Endothelial cell of umbilical vein (primary cell): Measurements from ENCODE around the gene GPR137B. TPM values are rescaled to one million over a fixed set of nuclear protein-coding genes. Genes with fewer than 3 reads are reported as not detected.

Source experiments
- BruUV-seq: library from RNA; stranded (reverse); fragments of 400-500 nt; replicated peaks from 2 replicates; lab custom pipeline; 2021; lab: Mats Ljungman, UMichigan
- CTCF ChIA-PET: fragments of 300-600, 350-600 bp; sonication (Branson Sonifier 250); formaldehyde crosslinking; loops from one replicate; lab custom pipeline; 2021; ENCODE audit warnings: antibody characterized with exemption, inconsistent platforms; lab: Charles Lee
- POLR2A ChIA-PET: fragments of 300-600, 350-600 bp; sonication (Branson Sonifier 250); formaldehyde crosslinking; loops from one replicate; lab custom pipeline; 2021; ENCODE audit warnings: antibody characterized with exemption, inconsistent platforms; lab: Charles Lee
- DNase-seq: peaks from one replicate; pipeline ENCODE4 v3.0.0-alpha.2; 2011; ENCODE audit warnings: low read depth, low spot score
- FAIRE-seq: peaks from 2 replicates; lab custom pipeline; 2011; peaks lifted over from hg19 to GRCh38; lab: Jason Lieb, UNC
- H2AFZ ChIP-seq: 2 replicates; pipeline ENCODE4 v1.6.0; 2012; ENCODE audit warnings: low read depth, low read length, control low read depth, inconsistent platforms
- H3K27ac ChIP-seq: 2 replicates; pipeline ENCODE4 v1.5.1; 2011; ENCODE audit warnings: low read depth, mild to moderate bottlenecking, control low read depth, low read length, moderate library complexity; ENCODE audit not compliant: insufficient read depth
- H3K27me3 ChIP-seq, 2 experiments: 2 replicates each; pipeline versions ENCODE4 v1.6.0 to v1.6.1; 2011; ENCODE audit warnings: low read length in 2 of 2, mixed read lengths in 1 of 2; ENCODE audit not compliant: control insufficient read depth in 2 of 2, insufficient read depth in 2 of 2
- H3K36me3 ChIP-seq, 2 experiments: 2 replicates in 1 of 2; 3 replicates in 1 of 2; pipeline ENCODE4 v1.5.1; 2011; ENCODE audit warnings: low read length in 2 of 2, mild to moderate bottlenecking in 1 of 2, moderate library complexity in 1 of 2; ENCODE audit not compliant: control insufficient read depth in 2 of 2, insufficient read depth in 2 of 2; ENCODE audit errors: extremely low read depth in 1 of 2
- H3K4me1 ChIP-seq: 3 replicates; pipeline ENCODE4 v1.5.1; 2011; ENCODE audit warnings: mild to moderate bottlenecking, low read length; ENCODE audit not compliant: control insufficient read depth, insufficient read depth; ENCODE audit errors: extremely low read depth
- H3K4me2 ChIP-seq: 2 replicates; pipeline ENCODE4 v1.6.1; 2011; ENCODE audit warnings: low read length, control low read depth, mixed read lengths; ENCODE audit not compliant: insufficient read depth
- H3K4me3 ChIP-seq, 3 experiments: fragments of 200-600 bp in 1 of 3; sonication (generic), shearing (Covaris generic) in 1 of 3; replicated peaks in 1 of 3; 2 replicates each; pipeline ENCODE4 v1.5.1; 2011 to 2016; ENCODE audit warnings: control low read depth in 3 of 3, low read length in 3 of 3, mild to moderate bottlenecking in 2 of 3, inconsistent platforms in 1 of 3, low read depth in 1 of 3, moderate library complexity in 1 of 3; ENCODE audit not compliant: insufficient read depth in 1 of 3
- H3K79me2 ChIP-seq: 2 replicates; pipeline ENCODE4 v1.6.0; 2012; ENCODE audit warnings: low read length, inconsistent platforms; ENCODE audit not compliant: control insufficient read depth, insufficient read depth
- H3K9ac ChIP-seq: replicated peaks from 2 replicates; pipeline ENCODE3; 2011; ENCODE audit warnings: low read length, control low read depth; ENCODE audit not compliant: insufficient read depth; ENCODE audit errors: extremely low read depth
- H3K9me1 ChIP-seq: replicated peaks from 3 replicates; pipeline ENCODE4 v1.6.0; 2011; ENCODE audit warnings: mild to moderate bottlenecking, low read length; ENCODE audit not compliant: control insufficient read depth, insufficient read depth; ENCODE audit errors: extremely low read depth
- H3K9me3 ChIP-seq: replicated peaks from 2 replicates; pipeline ENCODE4 v1.5.1; 2012; ENCODE audit warnings: low read length, inconsistent platforms; ENCODE audit not compliant: control insufficient read depth, insufficient read depth
- H4K20me1 ChIP-seq: replicated peaks from 2 replicates; pipeline ENCODE3; 2011; ENCODE audit warnings: mild to moderate bottlenecking, low read length; ENCODE audit not compliant: control insufficient read depth, insufficient read depth; ENCODE audit errors: extremely low read depth
- CTCF ChIP-seq, 2 donors: IDR thresholded peaks; 1 replicate in 1 of 2; 2 replicates in 1 of 2; pipeline ENCODE4 v1.5.1; 2011; ENCODE audit warnings: low read length in 2 of 2, mild to moderate bottlenecking in 2 of 2, moderate library complexity in 2 of 2, control low read depth in 1 of 2, inconsistent platforms in 1 of 2, low read depth in 1 of 2; ENCODE audit not compliant: insufficient read depth in 1 of 2; ENCODE audit errors: extremely low read depth in 1 of 2
- EZH2 ChIP-seq: IDR thresholded peaks from 2 replicates; pipeline ENCODE4 v1.6.1; 2012; ENCODE audit warnings: borderline replicate concordance, low read depth, mild to moderate bottlenecking, moderate library complexity, low read length, inconsistent platforms; ENCODE audit not compliant: severe bottlenecking
- FOS ChIP-seq: IDR thresholded peaks from 2 replicates; pipeline ENCODE4 v1.6.1; 2011; ENCODE audit warnings: mild to moderate bottlenecking, low read length, moderate library complexity, borderline replicate concordance; ENCODE audit not compliant: insufficient read depth
- GATA2 ChIP-seq: IDR thresholded peaks from 2 replicates; pipeline ENCODE4 v1.7.0; 2011; ENCODE audit warnings: low read depth, mild to moderate bottlenecking, moderate library complexity, mixed read lengths, low read length; ENCODE audit not compliant: insufficient read length, insufficient read depth
- JUN ChIP-seq: IDR thresholded peaks from 2 replicates; pipeline ENCODE4 v1.6.1; 2011; ENCODE audit warnings: borderline replicate concordance, low read depth; ENCODE audit not compliant: insufficient read length, insufficient read depth
- MAX ChIP-seq: IDR thresholded peaks from 2 replicates; pipeline ENCODE4 v1.6.1; 2011; ENCODE audit not compliant: insufficient read depth, insufficient read length
- MYC ChIP-seq: IDR thresholded peaks from one replicate; pipeline ENCODE4 v1.6.1; 2011; ENCODE audit warnings: mild to moderate bottlenecking, low read depth, low read length
- POLR2A ChIP-seq: IDR thresholded peaks from 2 replicates; pipeline ENCODE4 v1.6.1; 2012; ENCODE audit warnings: low read depth, mild to moderate bottlenecking, control low read depth, low read length
- POLR2AphosphoS5 ChIP-seq: IDR thresholded peaks from 2 replicates; pipeline ENCODE4 v1.6.1; 2012; ENCODE audit warnings: low read depth, mild to moderate bottlenecking, control low read depth, low read length, moderate library complexity; ENCODE audit not compliant: insufficient read depth
- dilution Hi-C: fragments of 300-500 bp; cut with MboI; formaldehyde crosslinking; loops from one replicate; pipeline ENCODE4 v1.15.0; 2019; ENCODE audit warnings: low sequenced_read_pairs; ENCODE audit not compliant: extremely low pct_ligation_motif_present
- intact Hi-C: fragments of 100-400 bp; cut with micrococcal nuclease; formaldehyde crosslinking; loops from one replicate; pipeline ENCODE4 v1.10.0; 2022
- polyA plus RNA-seq, 4 experiments: library from polyadenylated mRNA; depleted of rRNA in 3 of 4; stranded (reverse) in 3 of 4; unstranded in 1 of 4; fragments of >200 nt; gene quantifications; 2 replicates each; pipeline versions ENCODE4 v1.2.1 to v1.2.3, GENCODE V29; 2011 to 2012; ENCODE audit warnings: missing spikeins in 1 of 4
- total RNA-seq: library from RNA; stranded (reverse); gene quantifications from 2 replicates; pipeline ENCODE4 v1.2.3, GENCODE V29; 2021

GPR137B gene
- total and polyA plus RNA-seq, 2 donors (not counting 3 experiments of a cell fraction or from before 2014, with no cell fraction given), result 7.8 to 11.9 TPM

- no peaks in the 10 kb centered on the region for H3K9me1 ChIP-seq
- CTCF ChIA-PET, result no interaction called here
- H3K27me3 ChIP-seq, result no peaks in the 10 kb centered on the region
Observed at GRCh38 chr1:236181059-236181458, 38.7 kb downstream of the GPR137B start.

More at GRCh38 chr1:236181059-236181458, 38.7 kb downstream of the GPR137B start:
- dilution Hi-C loops, result no loop called here
- Histone ChIP-seq H3K9ac (no peak overlapping the region), H3K27ac (no peak overlapping the region), H4K20me1 (no peaks in the 10 kb centered on the region), H3K79me2 (no peaks in the 10 kb centered on the region), H2AFZ (no peak overlapping the region), H3K4me2 (no peak overlapping the region), H3K9me3 (no peaks in the 10 kb centered on the region), H3K36me3 (peaks cover 0 to 4% of the 10 kb centered on the region in 2 experiments), H3K4me3 (no peak overlapping the region), H3K4me1 (peaks cover 3% of the 10 kb centered on the region)
- intact Hi-C loops, result no loop called here
- DNase-seq (no peak), FAIRE-seq (no peak)
- no TSS peak for BruUV-seq
- POLR2A ChIA-PET, result no interaction called here
- TF ChIP-seq MAX, result no peak
- TF ChIP-seq EZH2, result no peak
- no peak for TF ChIP-seq POLR2A
- TF ChIP-seq GATA2, result no peak
- TF ChIP-seq FOS, result peak; percentile 31
- TF ChIP-seq CTCF (IDR thresholded peaks at IDR 0.05; ENCODE audit: extremely low read depth in 1 of 2, insufficient read depth in 1 of 2, low read depth in 1 of 2, low read length in 2 of 2), result no peak
- peak; percentile 11 for TF ChIP-seq JUN
- no peak for TF ChIP-seq MYC
- TF ChIP-seq POLR2AphosphoS5, result no peak
